Transverse colon (tissue), 4 donors: ENCODE data around the gene TTC9B. TPM values are rescaled to one million over a fixed set of nuclear protein-coding genes. Genes with fewer than 3 reads are reported as not detected.

Experiments
- DNase-seq: peaks from one replicate; pipeline ENCODE4 v3.0.0-alpha.2; 2019
- H3K27ac ChIP-seq, 4 donors: fragments of 200-600 bp; sonication (generic); 2 replicates each; pipeline ENCODE4 v1.5.1; 2016 to 2018; ENCODE audit warnings: inconsistent platforms in 4 of 4
- H3K27me3 ChIP-seq: fragments of 200-600 bp; sonication (generic); 2 replicates; pipeline ENCODE4 v1.5.1; 2017; ENCODE audit warnings: inconsistent platforms
- H3K36me3 ChIP-seq, 4 donors: fragments of 200-600 bp; sonication (generic); 2 replicates each; pipeline ENCODE4 v1.5.1; 2017 to 2019; ENCODE audit warnings: inconsistent platforms in 4 of 4
- H3K4me1 ChIP-seq, 4 donors: fragments of 200-600 bp; sonication (generic); 2 replicates each; pipeline ENCODE4 v1.5.1; 2017 to 2020; ENCODE audit warnings: inconsistent platforms in 4 of 4
- H3K4me3 ChIP-seq, 4 donors: fragments of 200-600 bp; sonication (generic); 1 replicate in 1 of 4; 2 replicates in 3 of 4; pipeline versions ENCODE4 v1.5.1 to v1.6.1; 2017 to 2019; ENCODE audit warnings: inconsistent platforms in 4 of 4
- H3K9me3 ChIP-seq, 2 donors: fragments of 200-600 bp; sonication (generic); 2 replicates each; pipeline ENCODE4 v1.5.1; 2017 to 2019; ENCODE audit warnings: inconsistent platforms in 2 of 2
- CTCF ChIP-seq, 5 experiments: fragments of 200-600 bp in 3 of 5; fragments of 450-650 bp in 2 of 5; sonication (generic) in 3 of 5; IDR thresholded peaks; 1 replicate in 2 of 5; 2 replicates in 3 of 5; pipeline ENCODE4 v1.5.1; 2016 to 2017; ENCODE audit warnings: antibody characterized with exemption in 5 of 5, inconsistent platforms in 3 of 5, mild to moderate bottlenecking in 2 of 5, moderate library complexity in 1 of 5
- EP300 ChIP-seq: sonication (generic); formaldehyde crosslinking; IDR thresholded peaks from one replicate; pipeline ENCODE4 v1.6.1; 2017; ENCODE audit warnings: antibody characterized with exemption, low read depth
- POLR2A ChIP-seq: fragments of 450-650 bp; IDR thresholded peaks from one replicate; pipeline ENCODE4 v1.6.1; 2016; ENCODE audit warnings: antibody characterized with exemption, mild to moderate bottlenecking, moderate library complexity
- POLR2AphosphoS5 ChIP-seq, 3 donors: sonication (generic); formaldehyde crosslinking; IDR thresholded peaks; one replicate each; pipeline ENCODE4 v1.6.1; 2016; ENCODE audit warnings: antibody characterized with exemption in 3 of 3
- WGBS, 2 donors: methylation state at CpG; one replicate each; pipeline ENCODE4 v1.1.5; 2018; ENCODE audit warnings: low coverage in 1 of 2; 5-methylcytosine and 5-hydroxymethylcytosine counted together
- in situ Hi-C, 4 donors: fragments of 200-750 bp; cut with MboI; loops; one replicate each; pipeline versions ENCODE4 v1.15.0 to v1.15.1; 2017; ENCODE audit warnings: low sequenced_read_pairs in 3 of 4, low pct_ligation_motif_present in 1 of 4, low pct_unique_long_range_greater_than_20kb in 1 of 4
- intact Hi-C: fragments of 100-400 bp; cut with DNase I; formaldehyde crosslinking; loops from one replicate; pipeline ENCODE4 v1.15.1; 2023; ENCODE audit warnings: low total_unique reads
- total RNA-seq, 4 donors: library from RNA; depleted of rRNA; stranded (reverse); fragments of >200 nt; gene quantifications; one replicate each; pipeline ENCODE4 v1.1.0, GENCODE V29; 2016

The TTC9B gene
- total RNA-seq, 4 donors from 2014 or later, result not detected

GRCh38 chr19:40213251-40213829 is 4.8 kb downstream of the TTC9B start:
- TF ChIP-seq POLR2A (no peak), EP300 (no peak), CTCF (IDR thresholded peaks at IDR 0.05) (no peak), POLR2AphosphoS5 (IDR thresholded peaks at IDR 0.05) (no peak)
- H3K27ac ChIP-seq, result no peak overlapping the region
- no peak overlapping the region for H3K4me3 ChIP-seq
- in situ Hi-C loops (no loop called here), intact Hi-C loops (loop anchor here (5.0 kb wide), 1 partner anchor 71 kb away; no protein-coding TSS in a partner anchor)
- 93% methylated on average over 44 of the region's 53 CpGs; no CpG with 5 or more reads in 1 of the 2 donors for WGBS, 2 donors
- peaks cover 19% of the 10 kb centered on the region for H3K27me3 ChIP-seq
- no peaks in the 10 kb centered on the region for H3K36me3 ChIP-seq
- no peaks in the 10 kb centered on the region for H3K9me3 ChIP-seq
- H3K4me1 ChIP-seq, result peaks cover 0 to 14% (median 10%) of the 10 kb centered on the region in 4 donors
- DNase-seq, result no peak

- no peak for DNase-seq
- no peak for TF ChIP-seq EP300
- TF ChIP-seq POLR2A, result no peak
- no peak for TF ChIP-seq POLR2AphosphoS5 (IDR thresholded peaks at IDR 0.05)
- no peak for TF ChIP-seq CTCF (IDR thresholded peaks at IDR 0.05)
- intact Hi-C loops, result loop anchor here (5.0 kb wide), 1 partner anchor 69 kb away; no protein-coding TSS in a partner anchor
- no peaks in the 10 kb centered on the region for H3K4me1 ChIP-seq
- no peaks in the 10 kb centered on the region for H3K9me3 ChIP-seq
- no peaks in the 10 kb centered on the region for H3K36me3 ChIP-seq
- WGBS, 2 donors, result 93% methylated on average over 5 of the region's 5 CpGs; no CpG with 5 or more reads in 1 of the 2 donors
- H3K27me3 ChIP-seq, result no peaks in the 10 kb centered on the region
- no peak overlapping the region for H3K27ac ChIP-seq
- in situ Hi-C loops, result no loop called here
- H3K4me3 ChIP-seq, result no peak overlapping the region
Observed at GRCh38 chr19:40210889-40211288, 7.3 kb downstream of the TTC9B start.

DNA sequence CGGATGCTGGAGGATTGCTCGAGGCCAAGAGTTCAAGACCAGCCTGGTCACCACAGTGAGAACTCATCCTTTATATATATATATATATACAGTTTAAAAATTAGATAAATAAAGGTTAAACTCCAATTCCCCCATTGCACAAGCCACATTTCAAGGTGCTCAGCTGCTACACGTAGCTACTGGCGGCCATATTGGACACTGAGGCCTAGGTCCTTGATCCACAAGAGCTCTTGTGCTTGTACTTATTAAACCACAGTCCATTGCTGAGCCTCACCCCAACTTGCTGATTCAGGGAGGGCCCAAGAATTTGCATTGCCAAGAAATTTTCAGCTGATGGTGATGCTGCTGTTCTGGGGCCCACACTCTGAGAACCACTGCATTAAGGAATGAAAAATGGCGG is 9.6 kb downstream of the TTC9B start:
- Histone ChIP-seq H3K27ac (no peak overlapping the region), H3K27me3 (no peaks in the 10 kb centered on the region), H3K4me3 (no peak overlapping the region), H3K4me1 (no peaks in the 10 kb centered on the region), H3K9me3 (no peaks in the 10 kb centered on the region), H3K36me3 (no peaks in the 10 kb centered on the region)
- intact Hi-C loops, result no loop called here
- in situ Hi-C loops, result no loop called here
- 95% methylated on average over 5 of the region's 5 CpGs; no CpG with 5 or more reads in 1 of the 2 donors for WGBS, 2 donors
- no peak for DNase-seq
- no peak for TF ChIP-seq POLR2A
- no peak for TF ChIP-seq POLR2AphosphoS5 (IDR thresholded peaks at IDR 0.05)
- no peak for TF ChIP-seq CTCF (IDR thresholded peaks at IDR 0.05)
- no peak for TF ChIP-seq EP300

DNA sequence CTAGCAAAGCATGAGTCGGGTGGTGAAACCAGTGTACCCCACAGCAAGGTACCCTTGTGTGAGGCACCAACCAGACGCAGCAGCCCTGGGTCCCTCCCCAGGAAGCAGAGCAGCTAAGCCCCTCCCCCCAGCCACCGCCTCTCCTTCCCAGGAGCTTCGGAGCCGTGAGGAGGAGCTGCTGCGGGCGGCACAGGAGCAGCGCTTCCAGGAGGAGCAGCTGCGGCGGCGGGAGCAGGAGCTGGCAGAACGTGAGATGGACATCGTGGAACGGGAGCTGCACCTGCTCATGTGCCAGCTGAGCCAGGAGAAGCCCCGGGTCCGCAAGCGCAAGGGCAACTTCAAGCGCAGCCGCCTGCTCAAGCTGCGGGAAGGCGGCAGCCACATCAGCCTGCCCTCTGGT is 12.4 kb downstream of the TTC9B start:
- in situ Hi-C loops, result no loop called here
- no peaks in the 10 kb centered on the region for H3K4me1 ChIP-seq
- no peaks in the 10 kb centered on the region for H3K36me3 ChIP-seq
- no peak overlapping the region for H3K27ac ChIP-seq
- intact Hi-C loops, result no loop called here
- TF ChIP-seq POLR2A (no peak), EP300 (no peak), CTCF (IDR thresholded peaks at IDR 0.05) (no peak), POLR2AphosphoS5 (IDR thresholded peaks at IDR 0.05) (no peak)
- H3K9me3 ChIP-seq, result no peaks in the 10 kb centered on the region
- WGBS, 2 donors, result 95% methylated on average over 21 of the region's 21 CpGs; no CpG with 5 or more reads in 1 of the 2 donors
- no peaks in the 10 kb centered on the region for H3K27me3 ChIP-seq
- DNase-seq, result no peak
- no peak overlapping the region for H3K4me3 ChIP-seq
